Omental fat pad (tissue), 4 donors: Measurements from ENCODE around the gene ZNG1B. TPM values are rescaled to one million over a fixed set of nuclear protein-coding genes. Genes with fewer than 3 reads are reported as not detected.
"Not testable (repeated sequence)": the region's sequence is repeated elsewhere in the genome, so short reads cannot be mapped to it uniquely, and the experiment has no call there.

Experiments
- ATAC-seq: fragments of 150-250 bp; one replicate; pipeline ENCODE4 v1.9.1; 2016; ENCODE audit warnings: mild to moderate bottlenecking, moderate library complexity; ENCODE audit not compliant: low FRiP score
- DNase-seq: peaks from one replicate; pipeline ENCODE4 v3.0.0-alpha.2; 2019; ENCODE audit warnings: low spot score
- CTCF ChIP-seq, 3 donors: fragments of 450-650 bp; IDR thresholded peaks; one replicate each; pipeline ENCODE4 v1.5.1; 2016 to 2017; ENCODE audit warnings: antibody characterized with exemption in 3 of 3, mild to moderate bottlenecking in 3 of 3, moderate library complexity in 2 of 3
- total RNA-seq, 4 donors: library from RNA; depleted of rRNA; stranded (reverse); fragments of >200 nt; gene quantifications; one replicate each; pipeline ENCODE4 v1.1.0, GENCODE V29; 2016

ZNG1B gene
- total RNA-seq = 10 to 100 TPM; 18.7 to 36.1 (median 29.5) TPM

- not testable (repeated sequence) for DNase-seq
Observed at GRCh38 chr2:113437508-113438465, at the start of gene ZNG1B. ZNG1B (plus strand) TSS chr2:113437691; CDS start chr2:113437869, 178 bp downstream.

GRCh38 chr2:113390124-113390849 is 47.2 kb upstream of the ZNG1B start:
- peak in 1 of 3 donors; percentile 98 for TF ChIP-seq CTCF (IDR thresholded peaks at IDR 0.05)
- DNase-seq = no peak
- ATAC-seq = peak; percentile 92

More at GRCh38 chr2:113437508-113438465, at the start of gene ZNG1B:
- ATAC-seq = not testable (repeated sequence)

- TF ChIP-seq CTCF (IDR thresholded peaks at IDR 0.05) = no peak
- DNase-seq = no peak
- no peak for ATAC-seq
Observed at GRCh38 chr2:113391073-113391472, 46.4 kb upstream of the ZNG1B start.

GRCh38 chr2:113406114-113406513 is 31.4 kb upstream of the ZNG1B start:
- ATAC-seq (no peak), DNase-seq (no peak)
- no peak for TF ChIP-seq CTCF (IDR thresholded peaks at IDR 0.05)

GRCh38 chr2:113407446-113408099 is 29.9 kb upstream of the ZNG1B start:
- no peak for TF ChIP-seq CTCF (IDR thresholded peaks at IDR 0.05)
- no peak for DNase-seq
- no peak for ATAC-seq

- not testable (repeated sequence) for DNase-seq, ATAC-seq
Observed at GRCh38 chr2:113411725-113412352, 25.7 kb upstream of the ZNG1B start.

GRCh38 chr2:113412774-113413173 is 24.7 kb upstream of the ZNG1B start:
- ATAC-seq, DNase-seq: not testable (repeated sequence)

GRCh38 chr2:113431773-113432172 is 5.7 kb upstream of the ZNG1B start:
- ATAC-seq, DNase-seq: not testable (repeated sequence)

GRCh38 chr2:113433468-113433867 is 4.0 kb upstream of the ZNG1B start:
- not testable (repeated sequence) for ATAC-seq, DNase-seq

- DNase-seq = not testable (repeated sequence)
Observed at GRCh38 chr2:113465770-113466169, 28.3 kb downstream of the ZNG1B start.

GRCh38 chr2:113476688-113477368 is 39.3 kb downstream of the ZNG1B start:
- not testable (repeated sequence) for DNase-seq, ATAC-seq

More at GRCh38 chr2:113465770-113466169, 28.3 kb downstream of the ZNG1B start:
- ATAC-seq = not testable (repeated sequence)

GRCh38 chr2:113496527-113496926 is 59.0 kb downstream of the ZNG1B start:
- not testable (repeated sequence) for ATAC-seq, DNase-seq
